Tibial nerve (tissue), 4 donors: ENCODE results near the gene LEMD2. TPM values are rescaled to one million over a fixed set of nuclear protein-coding genes. Genes with fewer than 3 reads are reported as not detected.

Experiments used
- DNase-seq, 2 donors: peaks; one replicate each; pipeline ENCODE4 v3.0.0-alpha.2; 2019; ENCODE audit warnings: low spot score in 2 of 2
- H3K27ac ChIP-seq, 4 donors: fragments of 200-600 bp; sonication (generic) in 3 of 4; one replicate each; pipeline ENCODE4 v1.5.1; 2017 to 2019; ENCODE audit warnings: mild to moderate bottlenecking in 1 of 4
- H3K27me3 ChIP-seq, 2 donors: fragments of 200-600 bp; sonication (generic) in 1 of 2; one replicate each; pipeline versions ENCODE4 v1.5.1 to v1.6.0; 2017 to 2019
- H3K36me3 ChIP-seq, 3 donors: fragments of 200-600 bp; sonication (generic); one replicate each; pipeline ENCODE4 v1.5.1; 2018 to 2019
- H3K4me1 ChIP-seq, 4 donors: fragments of 200-600 bp; sonication (generic) in 3 of 4; one replicate each; pipeline ENCODE4 v1.5.1; 2017 to 2019
- H3K4me3 ChIP-seq, 4 donors: fragments of 200-600 bp; sonication (generic) in 3 of 4; one replicate each; pipeline ENCODE4 v1.5.1; 2017 to 2019; ENCODE audit warnings: mild to moderate bottlenecking in 1 of 4, moderate library complexity in 1 of 4
- H3K9me3 ChIP-seq, 4 donors: fragments of 200-600 bp; sonication (generic) in 3 of 4; one replicate each; pipeline ENCODE4 v1.5.1; 2017 to 2019
- CTCF ChIP-seq, 5 experiments: fragments of 200-600 bp in 3 of 5; fragments of 450-650 bp in 2 of 5; sonication (generic) in 3 of 5; IDR thresholded peaks; one replicate each; pipeline ENCODE4 v1.5.1; 2016 to 2019; ENCODE audit warnings: antibody characterized with exemption in 5 of 5, mild to moderate bottlenecking in 3 of 5, moderate library complexity in 2 of 5
- EP300 ChIP-seq, 2 donors: sonication (generic); formaldehyde crosslinking; IDR thresholded peaks; one replicate each; pipeline ENCODE4 v1.6.1; 2017; ENCODE audit warnings: antibody characterized with exemption in 2 of 2, mild to moderate bottlenecking in 1 of 2
- POLR2A ChIP-seq, 2 donors: fragments of 450-650 bp; IDR thresholded peaks; one replicate each; pipeline ENCODE4 v1.6.1; 2017; ENCODE audit warnings: antibody characterized with exemption in 2 of 2, mild to moderate bottlenecking in 2 of 2, moderate library complexity in 2 of 2
- WGBS, 2 donors: methylation state at CpG; one replicate each; pipeline ENCODE4 v1.1.5; 2018; 5-methylcytosine and 5-hydroxymethylcytosine counted together
- total RNA-seq, 4 donors: library from RNA; depleted of rRNA; stranded (reverse); fragments of >200 nt; gene quantifications; one replicate each; pipeline ENCODE4 v1.1.0, GENCODE V29; 2016

Gene LEMD2
- total RNA-seq, result 10 to 100 TPM; 55.7 to 97.8 (median 70.1) TPM

GRCh38 chr6:33788694-33789549, at the start of gene LEMD2:
TSS of gene LEMD2 (minus strand) at chr6:33789130. CDS start at chr6:33789116, 14 bp downstream.
- peaks cover 0 to 9% of the 10 kb centered on the region in 2 donors for H3K27me3 ChIP-seq
- H3K4me3 ChIP-seq, result peak within 1 kb of the TSS; percentile 43 to 89 (median 68)
- whole genome bisulfite sequencing, 2 donors, result 11 to 13% methylated on average over 28 to 32 of the region's 86 CpGs
- H3K36me3 ChIP-seq, result peaks cover 0 to 21% (median 2%) of the 10 kb centered on the region in 3 donors
- peaks cover 0 to 39% (median 24%) of the 10 kb centered on the region in 4 donors for H3K4me1 ChIP-seq
- peak; percentile 82 to 90 for DNase-seq
- no peaks in the 10 kb centered on the region for H3K9me3 ChIP-seq
- H3K27ac ChIP-seq, result peak within 1 kb of the TSS; percentile 81 to 98 (median 96)
- TF ChIP-seq POLR2A (IDR thresholded peaks at IDR 0.05) (peak; percentile 92 to 96), EP300 (IDR thresholded peaks at IDR 0.05) (peak; percentile 17 to 100), CTCF (IDR thresholded peaks at IDR 0.05) (peak in 2 of 5 experiments; percentile 41 to 42)

GRCh38 chr6:33837971-33838665, 49.2 kb upstream of the LEMD2 start:
- H3K27me3 ChIP-seq, result no peaks in the 10 kb centered on the region
- DNase-seq, result no peak
- H3K9me3 ChIP-seq, result peaks cover 0 to 5% (median 0%) of the 10 kb centered on the region in 4 donors
- H3K36me3 ChIP-seq, result no peaks in the 10 kb centered on the region
- no peak for TF ChIP-seq CTCF (IDR thresholded peaks at IDR 0.05)
- no peak for TF ChIP-seq POLR2A (IDR thresholded peaks at IDR 0.05)
- no peak for TF ChIP-seq EP300 (IDR thresholded peaks at IDR 0.05)
- WGBS, 2 donors, result 24 to 31% methylated on average over 11 to 12 of the region's 12 CpGs
- no peak overlapping the region for H3K27ac ChIP-seq
- no peak overlapping the region for H3K4me3 ChIP-seq
- H3K4me1 ChIP-seq, result peaks cover 0 to 17% (median 0%) of the 10 kb centered on the region in 4 donors

- Histone ChIP-seq H3K27me3 (no peaks in the 10 kb centered on the region), H3K27ac (no peak overlapping the region), H3K9me3 (peaks cover 0 to 5% (median 0%) of the 10 kb centered on the region in 4 donors), H3K36me3 (no peaks in the 10 kb centered on the region), H3K4me3 (no peak overlapping the region), H3K4me1 (peaks cover 0 to 17% (median 0%) of the 10 kb centered on the region in 4 donors)
- WGBS, 2 donors, result 80 to 87% methylated on average over 3 of the region's 3 CpGs
- no peak for TF ChIP-seq EP300 (IDR thresholded peaks at IDR 0.05)
- no peak for TF ChIP-seq POLR2A (IDR thresholded peaks at IDR 0.05)
- TF ChIP-seq CTCF (IDR thresholded peaks at IDR 0.05), result no peak
- DNase-seq, result no peak
Observed at GRCh38 chr6:33836806-33837469, 48.0 kb upstream of the LEMD2 start.

GRCh38 chr6:33834401-33835392, 45.8 kb upstream of the LEMD2 start:
- DNase-seq, result no peak
- no peak overlapping the region for H3K27ac ChIP-seq
- peaks cover 0 to 9% of the 10 kb centered on the region in 2 donors for H3K27me3 ChIP-seq
- 86 to 91% methylated on average over 19 to 22 of the region's 22 CpGs for WGBS, 2 donors
- TF ChIP-seq CTCF (IDR thresholded peaks at IDR 0.05), result no peak
- no peak for TF ChIP-seq POLR2A (IDR thresholded peaks at IDR 0.05)
- TF ChIP-seq EP300 (IDR thresholded peaks at IDR 0.05), result no peak
- peaks cover 0 to 6% (median 0%) of the 10 kb centered on the region in 4 donors for H3K4me1 ChIP-seq
- no peak overlapping the region for H3K4me3 ChIP-seq
- peaks cover 0 to 5% (median 0%) of the 10 kb centered on the region in 4 donors for H3K9me3 ChIP-seq
- no peaks in the 10 kb centered on the region for H3K36me3 ChIP-seq
